Ishikawa (cell line): ENCODE results near the gene WDR88.

Experiments used
- CEBPB ChIP-seq: IDR thresholded peaks from 2 replicates; pipeline ENCODE4 v1.6.1; 2012
- CREB1 ChIP-seq: IDR thresholded peaks from 2 replicates; pipeline ENCODE4 v1.6.1; 2012; ENCODE audit warnings: low read depth
- EP300 ChIP-seq: IDR thresholded peaks from 2 replicates; pipeline ENCODE4 v1.6.1; 2012; ENCODE audit warnings: borderline replicate concordance
- MAX ChIP-seq: IDR thresholded peaks from 2 replicates; pipeline ENCODE4 v1.6.1; 2012
- REST ChIP-seq: IDR thresholded peaks from 2 replicates; pipeline ENCODE4 v1.6.1; 2012; ENCODE audit warnings: low read depth, mild to moderate bottlenecking
- TAF1 ChIP-seq: IDR thresholded peaks from 2 replicates; pipeline ENCODE4 v1.6.1; 2012; ENCODE audit warnings: low read depth, mild to moderate bottlenecking
- TEAD4 ChIP-seq: IDR thresholded peaks from 2 replicates; pipeline ENCODE4 v1.6.1; 2012
- ZBTB7A ChIP-seq: IDR thresholded peaks from 2 replicates; pipeline ENCODE4 v1.6.1; 2012; ENCODE audit warnings: low read depth

DNA sequence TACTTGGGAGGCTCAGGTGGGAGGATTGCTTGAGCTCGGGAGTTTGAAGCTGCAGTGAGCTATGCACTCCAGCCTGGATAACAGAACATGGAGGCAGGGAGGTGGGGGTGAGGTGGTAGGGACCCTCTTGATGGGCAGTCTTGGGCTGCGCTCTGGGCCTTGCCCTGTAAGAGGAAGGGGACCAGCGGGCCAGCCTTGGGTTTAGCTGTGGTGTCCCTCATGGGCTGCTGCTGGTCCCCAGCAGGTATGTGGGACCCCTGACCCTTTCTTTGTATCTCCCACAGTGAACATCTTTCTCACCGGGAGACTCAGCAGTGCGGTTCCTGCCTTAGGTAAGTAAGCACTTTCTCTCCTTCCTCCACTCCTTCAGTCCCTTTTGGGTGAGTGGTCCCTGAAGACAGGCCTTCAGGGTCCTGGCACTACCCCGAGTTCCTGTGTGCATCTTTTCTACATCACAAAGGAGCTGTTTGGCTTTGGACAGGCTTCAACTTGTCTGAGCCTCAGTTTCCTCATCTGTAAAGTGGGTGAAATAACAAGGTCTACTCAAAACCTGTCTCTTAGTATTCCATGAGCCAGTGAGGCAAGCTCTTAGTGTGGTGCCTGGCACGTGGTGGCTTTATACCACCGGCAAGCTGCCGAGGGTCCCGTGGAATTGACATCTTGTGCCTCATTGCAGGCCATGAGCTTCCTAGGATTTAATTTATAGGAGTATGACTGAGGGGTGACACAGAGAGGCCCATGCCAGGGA, 64.7 kb downstream of the WDR88 start:
- TF ChIP-seq TEAD4 = no peak
- no peak for TF ChIP-seq REST
- TF ChIP-seq MAX = no peak
- no peak for TF ChIP-seq TAF1
- no peak for TF ChIP-seq CREB1
- no peak for TF ChIP-seq CEBPB
- no peak for TF ChIP-seq EP300
- no peak for TF ChIP-seq ZBTB7A
